ENCODE data around the gene SLC22A15. TPM values are rescaled to one million over a fixed set of nuclear protein-coding genes. Genes with fewer than 3 reads are reported as not detected.

SLC22A15 gene
- total and polyA plus RNA-seq, 2 experiments from 2014 or later, result 6.3 to 15.0 TPM

- DNase-seq, result no peak
- Histone ChIP-seq H3K27me3 (replicated peaks; ENCODE audit: insufficient read depth) (no peaks in the 10 kb centered on the region), H3K36me3 (ENCODE audit: low read depth) (no peaks in the 10 kb centered on the region), H3K4me2 (ENCODE audit: unreplicated experiment) (no peak within 1 kb of the TSS), H4K20me1 (ENCODE audit: insufficient read depth) (no peaks in the 10 kb centered on the region), H3K4me3 (no peak within 1 kb of the TSS), H3K79me2 (ENCODE audit: insufficient read depth) (no peaks in the 10 kb centered on the region), H3K9me2 (ENCODE audit: insufficient read depth) (no peaks in the 10 kb centered on the region), H3K9ac (no peak within 1 kb of the TSS), H3K4me1 (ENCODE audit: insufficient read depth) (peaks cover 11% of the 10 kb centered on the region), H2AFZ (no peak within 1 kb of the TSS), H3F3A (ENCODE audit: insufficient read depth) (peaks cover 11% of the 10 kb centered on the region), H3K27ac (no peak within 1 kb of the TSS), H3K9me3 (ENCODE audit: low read depth) (no peaks in the 10 kb centered on the region)
- 82 to 84% methylated on average over 12 of the region's 12 CpGs for WGBS, 2 experiments (ENCODE audit: low coverage in 1 of 2, low lambda C conversion rate in 2 of 2, missing lambda C conversion rate in 2 of 2)
- in situ Hi-C loops (cut with MboI), result no loop called here
- TF ChIP-seq EZH2phosphoT487 (IDR thresholded peaks at IDR 0.05; ENCODE audit: insufficient read depth, low read depth) (no peak), EZH2 (IDR thresholded peaks at IDR 0.05; ENCODE audit: insufficient read depth, poor library complexity, severe bottlenecking) (no peak)
These were observed 134.5 kb downstream of the SLC22A15 start, which contains the start of gene MAB21L3 for GRCh38 chr1:116110567-116111523. Gene MAB21L3, plus strand, starts transcription at chr1:116111399. Its CDS starts 1,217 bp downstream, at chr1:116112616.

GRCh38 chr1:116111524-116112021, 135.3 kb downstream of the SLC22A15 start:
- no peaks in the 10 kb centered on the region for H3K9me2 ChIP-seq (ENCODE audit: insufficient read depth)
- no peak overlapping the region for H3K27ac ChIP-seq
- H3K4me3 ChIP-seq, result no peak overlapping the region
- in situ Hi-C loops (cut with MboI), result no loop called here
- TF ChIP-seq EZH2 (IDR thresholded peaks at IDR 0.05; ENCODE audit: insufficient read depth, poor library complexity, severe bottlenecking) (no peak), EZH2phosphoT487 (IDR thresholded peaks at IDR 0.05; ENCODE audit: insufficient read depth, low read depth) (no peak)
- no peak overlapping the region for H2AFZ ChIP-seq
- no peak overlapping the region for H3K9ac ChIP-seq
- no peak for DNase-seq
- peaks cover 16% of the 10 kb centered on the region for H3K4me1 ChIP-seq (ENCODE audit: insufficient read depth)
- H3K27me3 ChIP-seq (replicated peaks; ENCODE audit: insufficient read depth), result no peaks in the 10 kb centered on the region
- H4K20me1 ChIP-seq (ENCODE audit: insufficient read depth), result no peaks in the 10 kb centered on the region
- H3K9me3 ChIP-seq (ENCODE audit: low read depth), result no peaks in the 10 kb centered on the region
- H3K79me2 ChIP-seq (ENCODE audit: insufficient read depth), result no peaks in the 10 kb centered on the region
- H3K4me2 ChIP-seq (ENCODE audit: unreplicated experiment), result no peak overlapping the region
- H3K36me3 ChIP-seq (ENCODE audit: low read depth), result no peaks in the 10 kb centered on the region
- H3F3A ChIP-seq (ENCODE audit: insufficient read depth), result peaks cover 18% of the 10 kb centered on the region
- WGBS, 2 experiments (ENCODE audit: low coverage in 1 of 2, low lambda C conversion rate in 2 of 2, missing lambda C conversion rate in 2 of 2), result 61 to 65% methylated on average over 11 of the region's 11 CpGs

GRCh38 chr1:116112388-116113140, 136.3 kb downstream of the SLC22A15 start:
- in situ Hi-C loops (cut with MboI), result no loop called here
- Histone ChIP-seq H3K9me3 (ENCODE audit: low read depth) (no peaks in the 10 kb centered on the region), H2AFZ (no peak overlapping the region), H3K4me3 (no peak overlapping the region), H3K36me3 (ENCODE audit: low read depth) (no peaks in the 10 kb centered on the region), H3K9ac (no peak overlapping the region), H3K9me2 (ENCODE audit: insufficient read depth) (no peaks in the 10 kb centered on the region), H3F3A (ENCODE audit: insufficient read depth) (peaks cover 18% of the 10 kb centered on the region), H3K27ac (no peak overlapping the region), H4K20me1 (ENCODE audit: insufficient read depth) (no peaks in the 10 kb centered on the region), H3K4me1 (ENCODE audit: insufficient read depth) (peaks cover 16% of the 10 kb centered on the region), H3K27me3 (replicated peaks; ENCODE audit: insufficient read depth) (no peaks in the 10 kb centered on the region), H3K79me2 (ENCODE audit: insufficient read depth) (no peaks in the 10 kb centered on the region), H3K4me2 (ENCODE audit: unreplicated experiment) (no peak overlapping the region)
- 87 to 90% methylated on average over 4 of the region's 4 CpGs for WGBS, 2 experiments (ENCODE audit: low coverage in 1 of 2, low lambda C conversion rate in 2 of 2, missing lambda C conversion rate in 2 of 2)
- no peak for DNase-seq
- TF ChIP-seq EZH2phosphoT487 (IDR thresholded peaks at IDR 0.05; ENCODE audit: insufficient read depth, low read depth) (no peak), EZH2 (IDR thresholded peaks at IDR 0.05; ENCODE audit: insufficient read depth, poor library complexity, severe bottlenecking) (no peak)

- Histone ChIP-seq H3K9ac (no peak overlapping the region), H3K27me3 (replicated peaks; ENCODE audit: insufficient read depth) (no peaks in the 10 kb centered on the region), H3K36me3 (ENCODE audit: low read depth) (no peaks in the 10 kb centered on the region), H3K4me3 (no peak overlapping the region), H3K9me3 (ENCODE audit: low read depth) (no peaks in the 10 kb centered on the region), H2AFZ (no peak overlapping the region), H3K9me2 (ENCODE audit: insufficient read depth) (no peaks in the 10 kb centered on the region), H3F3A (ENCODE audit: insufficient read depth) (peaks cover 18% of the 10 kb centered on the region), H3K79me2 (ENCODE audit: insufficient read depth) (no peaks in the 10 kb centered on the region), H3K4me2 (ENCODE audit: unreplicated experiment) (no peak overlapping the region), H4K20me1 (ENCODE audit: insufficient read depth) (no peaks in the 10 kb centered on the region), H3K4me1 (ENCODE audit: insufficient read depth) (peaks cover 16% of the 10 kb centered on the region), H3K27ac (no peak overlapping the region)
- in situ Hi-C loops (cut with MboI), result no loop called here
- TF ChIP-seq EZH2 (IDR thresholded peaks at IDR 0.05; ENCODE audit: insufficient read depth, poor library complexity, severe bottlenecking) (no peak), EZH2phosphoT487 (IDR thresholded peaks at IDR 0.05; ENCODE audit: insufficient read depth, low read depth) (no peak)
- 75 to 76% methylated on average over 7 of the region's 7 CpGs for WGBS, 2 experiments (ENCODE audit: low coverage in 1 of 2, low lambda C conversion rate in 2 of 2, missing lambda C conversion rate in 2 of 2)
- no peak for DNase-seq
These were observed 137.3 kb downstream of the SLC22A15 start for GRCh38 chr1:116113615-116114014.

Data from GM23248 (cell line).